Stimulated activated CD8-positive, alpha-beta memory T cell treated with anti-CD3 and anti-CD28 coated beads, Interleukin-4, amount 100 ng/mL, for 24 hours (primary cell): Measurements from ENCODE around the gene EIF4G3.
"Not testable (repeated sequence)": the region's sequence is repeated elsewhere in the genome, so short reads cannot be mapped to it uniquely, and the experiment has no call there.

Source experiments
- DNase-seq: peaks from one replicate; pipeline ENCODE4 v3.0.0-alpha.2; 2020; ENCODE audit warnings: low read depth

The EIF4G3 gene

GRCh38 chr1:21149855-21150432, 26.8 kb downstream of the EIF4G3 start:
- DNase-seq: no peak

GRCh38 chr1:21149430-21149854, 27.3 kb downstream of the EIF4G3 start:
- DNase-seq: no peak

GRCh38 chr1:21143752-21144151, 32.9 kb downstream of the EIF4G3 start:
- no peak for DNase-seq

- DNase-seq: no peak
Observed at GRCh38 chr1:21143138-21143537, 33.6 kb downstream of the EIF4G3 start.

- no peak for DNase-seq
Observed at GRCh38 chr1:21141030-21141429, 35.7 kb downstream of the EIF4G3 start.

- DNase-seq: no peak
Observed at GRCh38 chr1:21139601-21140000, 37.1 kb downstream of the EIF4G3 start.

GRCh38 chr1:21136344-21136743, 40.4 kb downstream of the EIF4G3 start:
- DNase-seq: not testable (repeated sequence)

- DNase-seq: no peak
Observed at GRCh38 chr1:21131200-21131599, 45.5 kb downstream of the EIF4G3 start.

GRCh38 chr1:21129407-21129806, 47.3 kb downstream of the EIF4G3 start:
- DNase-seq: no peak

GRCh38 chr1:21126324-21126723, 50.4 kb downstream of the EIF4G3 start:
- DNase-seq: no peak

- no peak for DNase-seq
Observed at GRCh38 chr1:21124846-21125245, 51.9 kb downstream of the EIF4G3 start.

GRCh38 chr1:21123287-21123948, 53.3 kb downstream of the EIF4G3 start:
- no peak for DNase-seq

GRCh38 chr1:21121764-21122471, 54.8 kb downstream of the EIF4G3 start:
- no peak for DNase-seq

GRCh38 chr1:21118167-21118566, 58.5 kb downstream of the EIF4G3 start:
- DNase-seq: no peak

GRCh38 chr1:21117597-21118001, 59.1 kb downstream of the EIF4G3 start:
- no peak for DNase-seq

GRCh38 chr1:21117159-21117558, 59.5 kb downstream of the EIF4G3 start:
- DNase-seq: no peak

GRCh38 chr1:21115098-21115760, 61.5 kb downstream of the EIF4G3 start:
- no peak for DNase-seq

- DNase-seq: no peak
Observed at GRCh38 chr1:21114431-21114830, 62.3 kb downstream of the EIF4G3 start.

- DNase-seq: no peak
Observed at GRCh38 chr1:21110163-21110562, 66.5 kb downstream of the EIF4G3 start.

GRCh38 chr1:21106709-21107108, 70.0 kb downstream of the EIF4G3 start:
- no peak for DNase-seq

GRCh38 chr1:21106238-21106637, 70.5 kb downstream of the EIF4G3 start:
- DNase-seq: no peak

GRCh38 chr1:21105807-21106206, 70.9 kb downstream of the EIF4G3 start:
- DNase-seq: no peak

GRCh38 chr1:21104683-21105082, 72.0 kb downstream of the EIF4G3 start:
- no peak for DNase-seq
